H1 (cell line): ENCODE measurements around the gene FMOD.

ENCODE experiments used
- CHD2 ChIP-seq: IDR thresholded peaks from 2 replicates; pipeline ENCODE4 v1.6.1; 2012; ENCODE audit warnings: low read length, improper control_type of control experiment
- JUND ChIP-seq: IDR thresholded peaks from 2 replicates; pipeline ENCODE4 v1.6.1; 2011; ENCODE audit warnings: mild to moderate bottlenecking, improper control_type of control experiment, low read length
- POLR2AphosphoS5 ChIP-seq: IDR thresholded peaks from 2 replicates; pipeline ENCODE4 v1.6.1; 2011; ENCODE audit warnings: low read depth, low read length
- TAF1 ChIP-seq: IDR thresholded peaks from 2 replicates; pipeline ENCODE4 v1.6.1; 2011; ENCODE audit warnings: mild to moderate bottlenecking, low read depth, low read length
- TEAD4 ChIP-seq: IDR thresholded peaks from 2 replicates; pipeline ENCODE4 v1.6.1; 2012; ENCODE audit warnings: low read depth, low read length, inconsistent platforms, mixed read lengths
- YY1 ChIP-seq: IDR thresholded peaks from 2 replicates; pipeline ENCODE4 v1.6.1; 2011; ENCODE audit warnings: low read depth, mild to moderate bottlenecking, low read length

DNA sequence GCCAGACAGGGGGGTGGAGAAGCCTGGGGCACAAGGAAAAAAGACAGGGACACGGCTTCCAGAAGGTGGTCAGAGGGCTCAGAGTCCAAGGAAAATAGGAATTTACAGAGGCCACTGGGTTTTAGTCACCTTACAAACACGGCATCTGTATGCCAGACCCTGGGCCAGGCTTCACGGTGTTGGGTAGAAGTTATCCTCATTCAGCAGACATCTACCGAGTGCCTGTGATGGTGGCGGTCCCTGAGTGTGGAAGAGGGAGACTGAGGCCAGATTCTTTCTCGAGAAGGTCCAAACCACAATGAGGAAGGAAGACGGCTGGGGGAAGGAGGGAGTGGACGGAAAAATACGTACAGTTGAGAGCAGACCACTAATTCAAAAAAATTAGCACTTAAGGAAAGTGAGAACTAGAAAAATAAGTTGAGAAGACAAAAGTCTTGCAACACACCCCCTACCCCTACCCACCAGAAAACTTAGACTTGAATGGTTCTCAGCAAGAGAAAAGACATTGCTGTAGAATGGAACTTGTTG lies 46.5 kb downstream of the FMOD start:
- TF ChIP-seq CHD2, result no peak
- no peak for TF ChIP-seq TEAD4
- TF ChIP-seq TAF1, result no peak
- no peak for TF ChIP-seq POLR2AphosphoS5
- TF ChIP-seq JUND, result no peak
- no peak for TF ChIP-seq YY1
